Adipocyte (in vitro differentiated cells): Measurements from ENCODE around the gene CHERP.
A peak's percentile ranks its signal among the peaks of the same experiment; 100 is the strongest.

Experiments used
- DNase-seq: peaks from one replicate; pipeline ENCODE4 v3.0.0-alpha.2; 2015; ENCODE audit warnings: low read depth
- H3K27me3 ChIP-seq: replicated peaks from 2 replicates; pipeline ENCODE4 v1.7.0; 2013; ENCODE audit warnings: mild to moderate bottlenecking, low read length, moderate library complexity; ENCODE audit not compliant: control insufficient read depth, insufficient read depth
- H3K36me3 ChIP-seq: 2 replicates; pipeline ENCODE4 v1.7.0; 2013; ENCODE audit warnings: low read length, mild to moderate bottlenecking, moderate library complexity; ENCODE audit not compliant: control insufficient read depth, insufficient read depth, severe bottlenecking
- H3K4me1 ChIP-seq: 2 replicates; pipeline ENCODE4 v1.7.0; 2013; ENCODE audit warnings: mild to moderate bottlenecking, low read length, moderate library complexity; ENCODE audit not compliant: control insufficient read depth, insufficient read depth
- H3K4me3 ChIP-seq: 2 replicates; pipeline ENCODE4 v1.7.0; 2013; ENCODE audit warnings: mild to moderate bottlenecking, low read length, moderate library complexity
- H3K9ac ChIP-seq: 2 replicates; pipeline ENCODE4 v1.7.0; 2013; ENCODE audit warnings: mild to moderate bottlenecking, low read length, moderate library complexity
- H3K9me3 ChIP-seq: 2 replicates; pipeline ENCODE4 v1.7.0; 2013; ENCODE audit warnings: mild to moderate bottlenecking, low read length, moderate library complexity; ENCODE audit not compliant: control insufficient read depth

CHERP gene

GRCh38 chr19:16536130-16536529 lies 6.1 kb downstream of the CHERP start:
- no peaks in the 10 kb centered on the region for H3K27me3 ChIP-seq
- peaks cover 66% of the 10 kb centered on the region for H3K36me3 ChIP-seq
- no peak overlapping the region for H3K4me3 ChIP-seq
- H3K4me1 ChIP-seq = peaks cover 12% of the 10 kb centered on the region
- H3K9me3 ChIP-seq = no peaks in the 10 kb centered on the region
- H3K9ac ChIP-seq = no peak overlapping the region
- no peak for DNase-seq

GRCh38 chr19:16535381-16535780 lies 6.9 kb downstream of the CHERP start:
- no peak overlapping the region for H3K9ac ChIP-seq
- no peak for DNase-seq
- H3K9me3 ChIP-seq = no peaks in the 10 kb centered on the region
- H3K4me3 ChIP-seq = no peak overlapping the region
- H3K27me3 ChIP-seq = no peaks in the 10 kb centered on the region
- peaks cover 5% of the 10 kb centered on the region for H3K4me1 ChIP-seq
- H3K36me3 ChIP-seq = peaks cover 74% of the 10 kb centered on the region

GRCh38 chr19:16532440-16533234 lies 9.6 kb downstream of the CHERP start:
- H3K36me3 ChIP-seq = peaks cover 88% of the 10 kb centered on the region
- DNase-seq = no peak
- H3K9ac ChIP-seq = no peak overlapping the region
- no peaks in the 10 kb centered on the region for H3K27me3 ChIP-seq
- H3K9me3 ChIP-seq = no peaks in the 10 kb centered on the region
- H3K4me1 ChIP-seq = no peaks in the 10 kb centered on the region
- no peak overlapping the region for H3K4me3 ChIP-seq

- Histone ChIP-seq H3K4me3 (no peak overlapping the region), H3K4me1 (no peaks in the 10 kb centered on the region), H3K27me3 (no peaks in the 10 kb centered on the region), H3K9ac (no peak overlapping the region), H3K36me3 (peaks cover 94% of the 10 kb centered on the region), H3K9me3 (no peaks in the 10 kb centered on the region)
- DNase-seq = no peak
Measured at GRCh38 chr19:16531380-16531669, 10.9 kb downstream of the CHERP start.

- Histone ChIP-seq H3K4me3 (no peak overlapping the region), H3K4me1 (no peaks in the 10 kb centered on the region), H3K9me3 (no peaks in the 10 kb centered on the region), H3K9ac (no peak overlapping the region), H3K27me3 (no peaks in the 10 kb centered on the region), H3K36me3 (peaks cover 97% of the 10 kb centered on the region)
- DNase-seq = no peak
Measured at GRCh38 chr19:16530540-16531379, 11.5 kb downstream of the CHERP start.

- DNase-seq = no peak
- H3K9me3 ChIP-seq = no peaks in the 10 kb centered on the region
- H3K4me1 ChIP-seq = no peaks in the 10 kb centered on the region
- peaks cover 97% of the 10 kb centered on the region for H3K36me3 ChIP-seq
- H3K27me3 ChIP-seq = no peaks in the 10 kb centered on the region
- no peak overlapping the region for H3K9ac ChIP-seq
- H3K4me3 ChIP-seq = no peak overlapping the region
Measured at GRCh38 chr19:16529466-16530144, 12.6 kb downstream of the CHERP start.

GRCh38 chr19:16527971-16528521 lies 14.2 kb downstream of the CHERP start:
- Histone ChIP-seq H3K36me3 (peaks cover 95% of the 10 kb centered on the region), H3K27me3 (no peaks in the 10 kb centered on the region)
- DNase-seq = peak; percentile 11

GRCh38 chr19:16527334-16527935 lies 14.8 kb downstream of the CHERP start:
- Histone ChIP-seq H3K9ac (no peak overlapping the region), H3K4me3 (no peak overlapping the region), H3K9me3 (no peaks in the 10 kb centered on the region), H3K36me3 (peaks cover 95% of the 10 kb centered on the region), H3K4me1 (no peaks in the 10 kb centered on the region), H3K27me3 (no peaks in the 10 kb centered on the region)
- DNase-seq = no peak

More at GRCh38 chr19:16527971-16528521, 14.2 kb downstream of the CHERP start:
- Histone ChIP-seq H3K9ac (no peak overlapping the region), H3K4me1 (no peaks in the 10 kb centered on the region), H3K9me3 (no peaks in the 10 kb centered on the region), H3K4me3 (no peak overlapping the region)

GRCh38 chr19:16525751-16526481 lies 16.3 kb downstream of the CHERP start:
- H3K9me3 ChIP-seq = no peaks in the 10 kb centered on the region
- H3K27me3 ChIP-seq = no peaks in the 10 kb centered on the region
- peaks cover 93% of the 10 kb centered on the region for H3K36me3 ChIP-seq
- no peaks in the 10 kb centered on the region for H3K4me1 ChIP-seq
- DNase-seq = no peak
- no peak overlapping the region for H3K4me3 ChIP-seq
- H3K9ac ChIP-seq = no peak overlapping the region

GRCh38 chr19:16524991-16525734 lies 17.1 kb downstream of the CHERP start:
- Histone ChIP-seq H3K27me3 (no peaks in the 10 kb centered on the region), H3K4me3 (no peak overlapping the region), H3K36me3 (peaks cover 93% of the 10 kb centered on the region), H3K9ac (no peak overlapping the region), H3K4me1 (no peaks in the 10 kb centered on the region), H3K9me3 (no peaks in the 10 kb centered on the region)
- DNase-seq = no peak
